BJ (cell line): ENCODE data around the gene EHF. TPM values are rescaled to one million over a fixed set of nuclear protein-coding genes. Genes with fewer than 3 reads are reported as not detected.

Experiments used
- CTCF ChIA-PET: fragments of 350-600 bp; formaldehyde crosslinking; extraction: SDS; loops from one replicate; lab custom pipeline; 2021; ENCODE audit warnings: antibody characterized with exemption, inconsistent platforms; lab: Yijun Ruan, JAX
- POLR2A ChIA-PET: fragments of 300-600 bp; sonication (Branson Sonifier 250); formaldehyde crosslinking; extraction: SDS; loops from one replicate; lab custom pipeline; 2021; ENCODE audit warnings: antibody characterized with exemption; lab: Charles Lee
- DNase-seq: peaks from one replicate; pipeline ENCODE4 v3.0.0-alpha.2; 2011; ENCODE audit warnings: low read depth
- H3K27me3 ChIP-seq: 2 replicates; pipeline ENCODE4 v1.6.0; 2011; ENCODE audit warnings: low read length; ENCODE audit not compliant: control insufficient read depth, insufficient read depth
- H3K36me3 ChIP-seq: 2 replicates; pipeline ENCODE4 v1.5.1; 2011; ENCODE audit warnings: low read length; ENCODE audit not compliant: control insufficient read depth, insufficient read depth
- H3K4me3 ChIP-seq: 2 replicates; pipeline ENCODE4 v1.5.1; 2011; ENCODE audit warnings: low read depth, mild to moderate bottlenecking, control low read depth, low read length
- polyA plus RNA-seq: library from polyadenylated mRNA; depleted of rRNA; stranded (reverse); fragments of >200 nt; gene quantifications from 2 replicates; pipeline ENCODE4 v1.2.3, GENCODE V29; 2011
- TF ChIP-seq, protein P1 (sequence below): IDR thresholded peaks from 2 replicates; pipeline ENCODE4 v1.5.1; 2011; ENCODE audit warnings: low read depth, mild to moderate bottlenecking, control low read depth, inconsistent platforms, low read length, moderate library complexity; ENCODE audit not compliant: insufficient read depth

The EHF gene
- polyA plus RNA-seq, 1 experiment: not detected

DNA sequence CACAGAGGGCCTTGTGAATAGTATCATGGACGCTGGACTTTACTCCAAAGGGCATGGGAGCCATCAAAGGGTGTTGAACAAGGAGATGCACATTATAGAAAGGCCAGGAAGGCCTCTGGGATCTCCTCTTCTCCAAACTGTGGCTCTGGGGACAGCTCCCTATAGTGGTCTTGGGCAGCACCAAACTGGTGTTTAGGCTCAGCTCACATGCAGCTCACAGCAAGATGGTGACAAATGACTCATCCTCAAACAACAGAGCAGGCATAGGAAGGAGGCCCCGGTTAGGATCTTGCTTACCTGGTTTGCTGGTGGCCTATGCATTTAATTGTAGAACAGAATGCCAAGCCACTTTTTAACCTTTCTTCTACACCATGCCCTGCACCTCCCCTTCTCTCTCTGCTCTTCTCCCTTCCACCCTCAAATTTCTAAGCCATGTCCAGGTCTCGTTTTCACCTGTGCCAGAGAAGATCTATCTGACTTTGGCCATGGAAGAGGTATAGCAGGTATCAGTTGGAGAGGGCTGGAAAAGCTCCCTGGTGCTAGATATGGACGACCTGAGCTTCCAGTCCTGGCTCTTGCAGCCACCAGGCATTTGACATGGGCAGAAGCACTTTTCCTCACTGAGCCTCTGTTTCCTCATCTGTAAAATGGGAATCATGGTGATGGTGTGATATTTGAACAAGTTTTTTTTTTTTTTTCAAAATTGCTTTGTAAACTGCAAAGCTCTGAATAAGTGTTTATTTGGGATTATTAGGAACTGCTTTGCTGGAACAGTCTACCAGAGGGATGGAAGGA lies 14.4 kb upstream of the EHF start:
- Histone ChIP-seq H3K36me3 (no peaks in the 10 kb centered on the region), H3K4me3 (no peak overlapping the region), H3K27me3 (no peaks in the 10 kb centered on the region)
- DNase-seq: no peak
- ChIA-PET CTCF (interaction anchor here (1.1 to 1.5 kb wide), 3 partner anchors 10 to 285 kb away, joined by 3 to 5 read pairs (median 4); no protein-coding TSS in a partner anchor), POLR2A (no interaction called here)
- TF ChIP-seq, protein P1, sequence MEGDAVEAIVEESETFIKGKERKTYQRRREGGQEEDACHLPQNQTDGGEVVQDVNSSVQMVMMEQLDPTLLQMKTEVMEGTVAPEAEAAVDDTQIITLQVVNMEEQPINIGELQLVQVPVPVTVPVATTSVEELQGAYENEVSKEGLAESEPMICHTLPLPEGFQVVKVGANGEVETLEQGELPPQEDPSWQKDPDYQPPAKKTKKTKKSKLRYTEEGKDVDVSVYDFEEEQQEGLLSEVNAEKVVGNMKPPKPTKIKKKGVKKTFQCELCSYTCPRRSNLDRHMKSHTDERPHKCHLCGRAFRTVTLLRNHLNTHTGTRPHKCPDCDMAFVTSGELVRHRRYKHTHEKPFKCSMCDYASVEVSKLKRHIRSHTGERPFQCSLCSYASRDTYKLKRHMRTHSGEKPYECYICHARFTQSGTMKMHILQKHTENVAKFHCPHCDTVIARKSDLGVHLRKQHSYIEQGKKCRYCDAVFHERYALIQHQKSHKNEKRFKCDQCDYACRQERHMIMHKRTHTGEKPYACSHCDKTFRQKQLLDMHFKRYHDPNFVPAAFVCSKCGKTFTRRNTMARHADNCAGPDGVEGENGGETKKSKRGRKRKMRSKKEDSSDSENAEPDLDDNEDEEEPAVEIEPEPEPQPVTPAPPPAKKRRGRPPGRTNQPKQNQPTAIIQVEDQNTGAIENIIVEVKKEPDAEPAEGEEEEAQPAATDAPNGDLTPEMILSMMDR: no peak

DNA sequence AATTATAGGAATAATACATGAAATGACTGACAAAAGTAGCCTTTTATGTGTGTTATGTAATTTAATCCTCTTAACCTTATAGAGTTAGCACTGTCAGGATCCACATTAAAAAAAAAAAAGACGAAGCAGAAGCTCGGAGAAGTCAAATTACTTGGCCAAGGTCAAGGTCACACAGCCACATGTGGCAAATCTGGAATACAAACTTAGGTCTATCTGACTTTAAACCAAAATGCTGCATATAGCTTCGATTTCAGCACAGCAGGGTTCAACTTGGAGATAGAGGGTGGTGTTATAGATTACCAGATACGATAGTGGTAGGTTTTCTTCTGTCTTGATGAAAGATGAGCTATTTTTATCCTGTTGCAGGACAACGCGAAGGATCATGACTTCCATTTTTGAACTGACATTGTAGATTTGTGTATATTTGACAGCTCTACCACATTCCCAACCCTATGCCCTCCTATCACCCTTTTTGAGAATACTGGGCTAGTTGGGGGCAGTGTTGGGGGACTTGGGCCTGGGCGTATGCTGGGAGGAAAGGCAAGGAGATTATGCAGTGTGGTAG lies 11.6 kb upstream of the EHF start:
- TF ChIP-seq, protein P1: no peak
- POLR2A ChIA-PET: no interaction called here
- H3K36me3 ChIP-seq: no peaks in the 10 kb centered on the region
- H3K27me3 ChIP-seq: no peaks in the 10 kb centered on the region
- CTCF ChIA-PET: no interaction called here
- H3K4me3 ChIP-seq: no peak overlapping the region
- DNase-seq: no peak

DNA sequence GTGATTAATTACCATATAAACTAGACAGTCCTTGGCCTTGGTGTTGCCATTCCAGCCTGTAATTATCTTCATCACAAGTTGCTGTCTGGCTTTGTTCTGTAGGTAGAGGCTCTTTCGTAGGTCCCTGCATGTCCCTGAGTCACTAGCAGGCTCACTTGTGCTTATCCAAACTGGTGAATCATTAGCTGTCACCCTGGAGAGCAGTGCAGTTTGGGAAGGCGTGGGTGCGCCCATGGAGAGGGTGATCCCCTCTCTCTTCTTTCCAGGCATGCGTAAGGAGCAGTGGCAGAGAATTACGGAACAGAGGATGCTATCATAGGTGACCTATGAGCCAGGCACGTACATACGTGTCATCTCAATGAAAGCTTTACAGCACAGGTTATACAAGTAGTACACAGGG lies 11.0 kb upstream of the EHF start:
- CTCF ChIA-PET: interaction anchor here (0.6 kb wide), 1 partner anchor 622 kb away, joined by 3 read pairs; no protein-coding TSS in a partner anchor
- Histone ChIP-seq H3K4me3 (no peak overlapping the region), H3K27me3 (no peaks in the 10 kb centered on the region), H3K36me3 (no peaks in the 10 kb centered on the region)
- no peak for DNase-seq
- TF ChIP-seq, protein P1: no peak
- POLR2A ChIA-PET: no interaction called here

DNA sequence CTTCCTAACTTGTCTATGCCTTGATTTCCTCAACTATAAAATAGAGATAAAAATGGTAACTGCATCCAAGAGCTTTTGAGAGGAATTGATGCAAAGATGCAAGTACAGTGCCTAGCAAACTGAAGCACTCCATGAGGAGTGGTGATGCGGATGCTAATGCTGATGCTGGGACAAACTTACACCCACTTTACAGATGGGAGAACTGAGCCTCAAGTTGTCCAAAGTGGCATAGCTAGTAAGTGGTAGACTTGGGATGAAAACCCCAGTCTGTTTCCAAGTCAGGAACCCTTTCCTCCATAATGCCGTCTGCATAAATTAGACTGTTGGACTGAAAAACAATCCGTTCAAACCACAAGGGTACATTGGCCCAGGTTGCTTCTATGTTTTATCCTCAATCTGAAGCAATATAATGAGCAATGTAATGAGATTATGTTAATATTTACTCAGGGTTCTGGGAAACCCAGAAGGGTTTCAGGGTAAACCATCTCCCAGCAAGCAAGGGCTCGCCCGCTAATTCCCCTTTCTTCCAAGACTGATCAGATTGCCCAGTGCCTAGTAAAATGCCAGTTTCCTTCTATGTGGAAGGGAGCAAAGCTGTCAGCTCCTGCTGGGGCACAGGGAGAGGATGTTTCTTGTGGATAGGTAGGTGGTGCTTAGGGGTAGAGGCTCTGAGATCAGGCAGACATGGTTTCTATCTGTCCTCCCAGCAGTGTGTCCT lies 10.4 kb upstream of the EHF start:
- no peaks in the 10 kb centered on the region for H3K27me3 ChIP-seq
- ChIA-PET CTCF (interaction anchor here (0.6 kb wide), 1 partner anchor 622 kb away, joined by 3 read pairs; no protein-coding TSS in a partner anchor), POLR2A (no interaction called here)
- H3K36me3 ChIP-seq: no peaks in the 10 kb centered on the region
- no peak overlapping the region for H3K4me3 ChIP-seq
- TF ChIP-seq, protein P1: no peak
- DNase-seq: no peak

DNA sequence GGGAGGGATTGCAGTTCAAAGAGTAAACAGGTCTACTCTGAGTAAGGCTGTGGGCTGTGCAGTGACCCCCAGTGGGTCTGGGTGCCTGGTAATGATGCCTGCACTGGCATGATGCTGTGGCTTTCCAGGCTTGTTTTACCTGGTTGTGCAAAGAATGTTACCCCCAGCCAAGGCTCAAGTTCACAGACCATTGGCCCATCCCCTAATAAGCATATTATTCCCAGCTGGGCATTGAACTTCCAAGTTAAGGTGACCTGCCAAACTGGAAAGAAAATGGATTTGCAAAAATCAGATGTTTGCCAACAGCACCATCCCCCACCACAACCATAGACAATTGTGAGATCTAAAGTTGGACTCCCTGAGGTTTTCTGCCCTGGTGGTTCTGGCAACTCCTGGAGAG lies 7.9 kb upstream of the EHF start:
- no peak for DNase-seq
- Histone ChIP-seq H3K36me3 (no peaks in the 10 kb centered on the region), H3K4me3 (no peak overlapping the region), H3K27me3 (no peaks in the 10 kb centered on the region)
- TF ChIP-seq, protein P1: no peak
- ChIA-PET POLR2A (no interaction called here), CTCF (interaction anchor here (0.6 kb wide), 1 partner anchor 1446 kb away, joined by 3 read pairs; no protein-coding TSS in a partner anchor)
